Hindlimb muscle (tissue), 1 donor: ENCODE results near the gene RFLNA. TPM values are rescaled to one million over a fixed set of nuclear protein-coding genes. Genes with fewer than 3 reads are reported as not detected.

ENCODE experiments used
- DNase-seq: peaks from one replicate; pipeline ENCODE4 v3.0.0-alpha.2; 2013
- polyA plus RNA-seq: library from polyadenylated mRNA; unstranded; fragments of 120-200 nt; gene quantifications from one replicate; pipeline ENCODE4 v1.2.1, GENCODE V29; 2013; ENCODE audit not compliant: insufficient read length

Gene RFLNA
- polyA plus RNA-seq, 1 donor, result 6.9 TPM

GRCh38 chr12:124361074-124361970, 66.4 kb downstream of the RFLNA start:
- DNase-seq, result no peak

GRCh38 chr12:124361996-124362395, 67.1 kb downstream of the RFLNA start:
- DNase-seq, result no peak

GRCh38 chr12:124363353-124363965, 68.6 kb downstream of the RFLNA start:
- DNase-seq, result no peak

- no peak for DNase-seq
Measured at GRCh38 chr12:124364543-124364942, 69.7 kb downstream of the RFLNA start.
